Upper lobe of left lung (tissue), 4 donors: Measurements from ENCODE around the gene ZNF84.

Source experiments
- CTCF ChIP-seq, 6 experiments: fragments of 450-650 bp in 4 of 6; fragments of 200-600 bp in 2 of 6; sonication (generic) in 2 of 6; IDR thresholded peaks; one replicate each; pipeline ENCODE4 v1.5.1; 2016 to 2019; ENCODE audit warnings: antibody characterized with exemption in 6 of 6
- POLR2A ChIP-seq, 4 donors: fragments of 450-650 bp; IDR thresholded peaks; one replicate each; pipeline ENCODE4 v1.5.1; 2016 to 2017; ENCODE audit warnings: antibody characterized with exemption in 4 of 4, mild to moderate bottlenecking in 2 of 4
- POLR2AphosphoS5 ChIP-seq, 2 donors: sonication (generic); formaldehyde crosslinking; IDR thresholded peaks; one replicate each; pipeline ENCODE4 v1.5.1; 2017; ENCODE audit warnings: antibody characterized with exemption in 2 of 2

- no peak for TF ChIP-seq POLR2A (IDR thresholded peaks at IDR 0.05)
- no peak for TF ChIP-seq CTCF (IDR thresholded peaks at IDR 0.05)
- TF ChIP-seq POLR2AphosphoS5 (IDR thresholded peaks at IDR 0.05): no peak
Measured at GRCh38 chr12:133023566-133023965, 13.7 kb upstream of the ZNF84 start.
